Heart left ventricle (tissue), 13 donors: Measurements from ENCODE around the gene EPHB6.

ENCODE experiments used
- POLR2A ChIP-seq, 2 donors: fragments of 450-650 bp; IDR thresholded peaks; one replicate each; pipeline ENCODE4 v1.6.1; 2017; ENCODE audit warnings: antibody characterized with exemption in 2 of 2, mild to moderate bottlenecking in 2 of 2, moderate library complexity in 2 of 2
- TF ChIP-seq, protein P1 (sequence below), 12 donors: fragments of 200-600 bp; sonication (generic) in 4 of 12; IDR thresholded peaks; one replicate each; pipeline versions ENCODE4 v1.5.0 to v1.8.0; 2018 to 2022; ENCODE audit warnings: antibody characterized with exemption in 12 of 12, mild to moderate bottlenecking in 5 of 12
- donor health status: ischemic (EF 13 %, LVEDD 7.1; RV severe dilation, severe dysfunction).
- donor health status: DM: no; HTN: yes; CAD: no.
- donor health status: DM: no; HTN: no; CAD: no.
- donor health status: ischemic (EF 25% LVEDD 6.9; RV normal size, moderate dysfunction).
- donor health status: ischemic (EF 25% LVEDD 5.7; RV mildly dilated, moderate dysfunction).
- donor health status: ischemic (EF 35%, LVEDD 5.7; RV mildly dilated, moderate dysfunction).
- donor health status: nonischemic (EF 11% LVEDD 7.7; RV severe dilation, severe dysfunction).
- donor health status: DM: yes; HTN: yes; CAD: no.
- donor health status: PGD.
- donor health status: ischemic (EF 29% LVEDD 5.4; RV normal size, mild dysfunction).
- donor health status: nonischemic (EF 23%, LVEDD 6.1; RV moderate dilation, normal function).

DNA sequence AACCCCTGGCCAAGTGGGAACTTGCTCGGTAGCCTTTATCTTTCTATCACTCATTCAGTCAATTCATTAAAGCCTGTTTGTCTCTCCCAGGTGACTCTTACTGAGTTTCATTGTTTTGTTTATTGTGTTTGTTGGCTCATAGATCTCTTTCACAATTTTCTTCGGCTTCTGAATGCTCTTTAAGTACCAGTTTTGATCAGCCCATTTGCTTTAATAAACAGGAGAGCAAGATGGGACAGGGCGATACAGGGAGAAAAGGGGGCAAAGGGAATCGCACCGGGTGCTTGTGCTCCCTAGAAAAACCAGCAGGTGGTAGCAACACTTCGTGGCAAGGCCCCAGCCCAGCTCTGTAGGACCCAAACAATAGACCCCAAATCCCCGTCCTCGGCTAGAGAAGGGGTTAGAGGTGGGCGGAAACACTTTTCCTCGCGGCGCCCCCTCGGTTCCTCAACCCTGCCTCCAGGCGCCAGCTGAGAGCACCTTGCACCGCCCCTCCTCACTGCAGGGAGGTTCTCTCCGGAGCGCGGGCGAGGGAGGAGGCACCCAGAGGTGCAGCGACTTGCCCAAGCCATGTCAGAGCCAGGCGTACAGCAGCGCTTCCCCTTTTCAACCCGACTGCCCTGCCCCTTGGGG is 1.0 kb upstream of the EPHB6 start:
- TF ChIP-seq, protein P1, sequence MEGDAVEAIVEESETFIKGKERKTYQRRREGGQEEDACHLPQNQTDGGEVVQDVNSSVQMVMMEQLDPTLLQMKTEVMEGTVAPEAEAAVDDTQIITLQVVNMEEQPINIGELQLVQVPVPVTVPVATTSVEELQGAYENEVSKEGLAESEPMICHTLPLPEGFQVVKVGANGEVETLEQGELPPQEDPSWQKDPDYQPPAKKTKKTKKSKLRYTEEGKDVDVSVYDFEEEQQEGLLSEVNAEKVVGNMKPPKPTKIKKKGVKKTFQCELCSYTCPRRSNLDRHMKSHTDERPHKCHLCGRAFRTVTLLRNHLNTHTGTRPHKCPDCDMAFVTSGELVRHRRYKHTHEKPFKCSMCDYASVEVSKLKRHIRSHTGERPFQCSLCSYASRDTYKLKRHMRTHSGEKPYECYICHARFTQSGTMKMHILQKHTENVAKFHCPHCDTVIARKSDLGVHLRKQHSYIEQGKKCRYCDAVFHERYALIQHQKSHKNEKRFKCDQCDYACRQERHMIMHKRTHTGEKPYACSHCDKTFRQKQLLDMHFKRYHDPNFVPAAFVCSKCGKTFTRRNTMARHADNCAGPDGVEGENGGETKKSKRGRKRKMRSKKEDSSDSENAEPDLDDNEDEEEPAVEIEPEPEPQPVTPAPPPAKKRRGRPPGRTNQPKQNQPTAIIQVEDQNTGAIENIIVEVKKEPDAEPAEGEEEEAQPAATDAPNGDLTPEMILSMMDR (IDR thresholded peaks at IDR 0.05): peak; percentile 50 to 88 (median 72)
- no peak for TF ChIP-seq POLR2A (IDR thresholded peaks at IDR 0.05)
